Pons (tissue), 1 donor: Measurements from ENCODE around the gene PLIN4.
A peak's percentile ranks its signal among the peaks of the same experiment; 100 is the strongest.

Experiments used
- DNase-seq: peaks from one replicate; pipeline ENCODE4 v3.0.0-alpha.2; 2016; ENCODE audit warnings: low spot score

Gene PLIN4

GRCh38 chr19:4525563-4526002, 7.3 kb upstream of the PLIN4 start:
- no peak for DNase-seq

- DNase-seq, result peak; percentile 17
Observed at GRCh38 chr19:4524808-4525562, 6.7 kb upstream of the PLIN4 start.

- DNase-seq, result peak; percentile 11
Observed at GRCh38 chr19:4523306-4524110, 5.2 kb upstream of the PLIN4 start.

- DNase-seq, result no peak
Observed at GRCh38 chr19:4522291-4523002, 4.2 kb upstream of the PLIN4 start.

- DNase-seq, result no peak
Observed at GRCh38 chr19:4521888-4522242, 3.6 kb upstream of the PLIN4 start.

GRCh38 chr19:4521170-4521887, 3.0 kb upstream of the PLIN4 start:
- DNase-seq, result no peak

- DNase-seq, result peak; percentile 14
Observed at GRCh38 chr19:4519521-4520277, 1.4 kb upstream of the PLIN4 start.

- DNase-seq, result no peak
Observed at GRCh38 chr19:4519172-4519496, 848 bp upstream of the PLIN4 start.

GRCh38 chr19:4517451-4518057, 732 bp downstream of the PLIN4 start:
- DNase-seq, result no peak

- no peak for DNase-seq
Observed at GRCh38 chr19:4516939-4517300, 1.4 kb downstream of the PLIN4 start.

GRCh38 chr19:4516199-4516938, 1.9 kb downstream of the PLIN4 start:
- no peak for DNase-seq

- DNase-seq, result no peak
Observed at GRCh38 chr19:4515732-4516131, 2.6 kb downstream of the PLIN4 start.

- no peak for DNase-seq
Observed at GRCh38 chr19:4513248-4513647, 5.0 kb downstream of the PLIN4 start.

GRCh38 chr19:4512070-4512469, 6.2 kb downstream of the PLIN4 start:
- DNase-seq, result no peak

GRCh38 chr19:4511300-4512054, 6.8 kb downstream of the PLIN4 start:
- no peak for DNase-seq

GRCh38 chr19:4510435-4511255, 7.6 kb downstream of the PLIN4 start:
- DNase-seq, result no peak

- DNase-seq, result no peak
Observed at GRCh38 chr19:4508698-4509097, 9.6 kb downstream of the PLIN4 start.

GRCh38 chr19:4507804-4508203, 10.5 kb downstream of the PLIN4 start:
- DNase-seq, result no peak

GRCh38 chr19:4507150-4507452, 11.2 kb downstream of the PLIN4 start:
- DNase-seq, result no peak
